AG20443 (cell line): ENCODE results near the gene FRMD6.
A peak's percentile ranks its signal among the peaks of the same experiment; 100 is the strongest.

Experiments
- DNase-seq: peaks from one replicate; pipeline ENCODE4 v3.0.0; 2012; ENCODE audit warnings: low spot score, mixed read lengths

Gene FRMD6

GRCh38 chr14:51651388-51652167 lies at the start of gene FRMD6:
FRMD6 (plus strand) TSS chr14:51651910; CDS start chr14:51689837, 37,927 bp downstream.
- peak; percentile 95 for DNase-seq

DNA sequence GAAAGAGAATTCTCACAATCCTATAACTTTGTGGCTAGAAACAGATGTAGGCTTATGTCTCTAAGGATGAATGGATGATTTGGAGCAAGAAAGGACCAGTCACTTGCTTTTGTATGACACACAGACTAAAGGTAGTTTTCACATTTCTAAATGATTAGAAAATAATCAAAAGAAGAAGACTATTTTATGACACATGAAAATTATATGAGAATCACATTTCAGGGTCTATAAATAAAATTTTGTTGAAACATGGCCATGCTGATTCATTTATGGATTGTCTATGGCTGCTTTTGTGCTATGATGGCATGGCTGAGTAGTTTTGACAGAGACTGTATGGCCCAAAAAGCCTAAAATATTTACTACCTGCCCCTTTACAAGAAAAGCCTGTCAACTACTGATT lies 49.4 kb upstream of the FRMD6 start:
- no peak for DNase-seq

DNA sequence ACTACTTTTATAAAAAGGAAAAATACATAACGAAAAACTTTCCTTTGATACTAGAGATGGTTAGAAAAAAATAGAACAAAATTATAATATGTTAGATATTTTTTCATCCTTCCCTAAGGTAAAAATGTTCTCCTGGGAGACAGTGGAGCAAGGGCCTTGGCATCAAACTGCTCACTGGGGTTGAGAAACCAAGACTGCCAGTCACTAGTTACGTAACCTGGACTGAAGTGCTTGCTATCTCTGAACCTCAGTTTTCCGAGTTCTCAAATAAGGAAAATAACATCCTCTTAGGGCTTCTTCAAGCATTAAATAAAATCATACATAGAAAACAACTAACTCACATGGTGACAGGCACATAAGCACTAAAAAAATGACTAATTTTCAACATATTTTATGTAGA lies 48.2 kb upstream of the FRMD6 start:
- no peak for DNase-seq

GRCh38 chr14:51604073-51604472 lies 47.6 kb upstream of the FRMD6 start:
- peak; percentile 69 for DNase-seq

DNA sequence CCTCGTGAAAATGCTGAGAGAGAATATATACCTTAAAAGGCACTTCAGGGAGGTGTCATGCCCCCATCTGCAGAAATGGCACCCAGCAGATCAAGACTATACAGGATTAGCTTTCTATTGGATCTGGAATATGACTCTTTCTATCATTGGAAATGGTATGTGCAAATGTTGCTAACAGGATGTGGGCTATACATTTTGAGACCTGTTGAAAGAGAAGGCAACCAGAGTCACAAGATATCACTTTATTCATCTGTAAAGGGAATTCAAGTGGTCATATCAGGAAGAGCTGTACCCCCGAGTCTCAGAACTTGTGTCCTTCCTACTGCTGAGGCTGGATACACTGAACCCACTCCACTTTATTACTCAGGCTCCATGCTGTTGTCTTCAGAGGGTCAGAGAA lies 46.1 kb upstream of the FRMD6 start:
- no peak for DNase-seq

GRCh38 chr14:51607711-51608110 lies 44.0 kb upstream of the FRMD6 start:
- peak; percentile 89 for DNase-seq

- DNase-seq, result no peak
Observed at GRCh38 chr14:51609251-51609954, 42.3 kb upstream of the FRMD6 start.

DNA sequence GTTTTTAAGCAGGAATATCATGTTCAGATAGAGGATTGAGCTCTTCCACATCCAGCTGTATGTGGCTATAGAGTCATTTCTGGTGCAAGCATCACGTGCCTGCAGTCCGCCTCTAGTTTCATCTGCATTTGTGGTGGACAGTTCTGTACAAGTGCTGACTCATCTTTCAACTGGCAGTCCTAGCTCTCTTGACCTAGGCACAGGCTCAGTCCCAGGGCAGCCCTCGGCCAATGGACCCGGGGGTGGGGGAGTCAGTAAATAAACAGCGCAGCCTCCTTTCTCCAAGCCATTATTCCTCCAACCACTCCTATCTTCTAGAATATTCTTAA lies 41.8 kb upstream of the FRMD6 start:
- DNase-seq, result no peak

DNA sequence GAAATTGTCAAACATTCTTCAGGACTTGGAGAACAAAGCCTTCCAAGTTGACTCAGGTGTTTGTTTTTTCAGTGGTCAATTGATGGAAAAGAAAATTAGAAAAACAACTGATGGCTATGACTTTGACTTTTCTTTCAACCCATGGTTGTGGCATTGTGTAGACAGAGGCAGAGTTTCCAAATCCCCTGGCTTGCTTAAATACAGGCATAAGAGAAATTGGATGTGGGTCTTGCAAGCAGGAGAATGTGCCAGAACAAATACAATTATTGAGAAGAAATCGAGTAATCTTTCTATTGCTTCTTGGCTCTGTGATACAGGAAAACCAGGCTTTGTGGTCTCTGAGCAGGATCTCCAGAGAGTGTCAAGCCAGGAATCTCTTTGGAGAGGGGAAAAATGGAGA lies 40.9 kb upstream of the FRMD6 start:
- no peak for DNase-seq

DNA sequence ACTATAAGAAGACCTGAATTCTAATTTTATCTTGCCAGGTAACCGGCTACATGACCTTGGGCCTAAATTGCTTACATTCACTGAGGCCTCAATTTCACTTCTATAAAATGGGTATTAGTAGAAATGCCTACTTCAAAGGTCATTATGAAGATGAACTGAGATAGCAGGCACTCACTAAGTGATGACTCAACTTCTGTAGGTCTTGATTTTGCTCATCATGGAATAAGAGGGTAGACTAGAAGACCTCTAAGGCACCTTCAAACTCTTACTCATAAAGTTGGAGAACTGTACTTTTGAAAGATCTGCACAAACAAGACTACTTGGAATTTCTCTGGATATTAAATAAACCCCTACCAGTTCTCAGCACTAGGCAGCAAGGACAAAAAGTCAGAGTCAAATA lies 39.3 kb upstream of the FRMD6 start:
- no peak for DNase-seq

GRCh38 chr14:51613416-51613815 lies 38.3 kb upstream of the FRMD6 start:
- no peak for DNase-seq

GRCh38 chr14:51614707-51615106 lies 37.0 kb upstream of the FRMD6 start:
- no peak for DNase-seq

DNA sequence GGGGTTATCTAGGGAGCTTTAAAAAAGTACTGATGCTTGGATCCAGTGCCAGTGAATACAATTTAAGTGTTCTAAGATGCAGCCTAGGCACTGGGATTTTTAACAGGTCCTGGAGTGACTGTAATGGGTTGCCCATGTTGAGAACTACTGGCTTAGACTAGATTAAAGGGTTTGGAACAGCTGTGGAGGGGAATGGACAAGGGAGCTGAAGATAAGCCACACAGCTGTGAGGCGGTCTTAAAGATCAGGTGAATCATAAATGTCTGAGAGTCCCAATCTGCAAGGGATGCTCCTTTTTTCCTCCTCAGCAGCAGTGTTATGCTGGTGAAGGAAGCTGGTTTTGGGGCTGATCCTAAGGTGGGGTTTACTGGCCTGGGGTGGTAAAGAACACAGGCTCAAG lies 35.5 kb upstream of the FRMD6 start:
- DNase-seq, result no peak

- DNase-seq, result peak; percentile 62
Observed at GRCh38 chr14:51616724-51617409, 34.8 kb upstream of the FRMD6 start.

- no peak for DNase-seq
Observed at GRCh38 chr14:51619561-51619960, 32.1 kb upstream of the FRMD6 start.

- DNase-seq, result no peak
Observed at GRCh38 chr14:51620056-51620455, 31.7 kb upstream of the FRMD6 start.

DNA sequence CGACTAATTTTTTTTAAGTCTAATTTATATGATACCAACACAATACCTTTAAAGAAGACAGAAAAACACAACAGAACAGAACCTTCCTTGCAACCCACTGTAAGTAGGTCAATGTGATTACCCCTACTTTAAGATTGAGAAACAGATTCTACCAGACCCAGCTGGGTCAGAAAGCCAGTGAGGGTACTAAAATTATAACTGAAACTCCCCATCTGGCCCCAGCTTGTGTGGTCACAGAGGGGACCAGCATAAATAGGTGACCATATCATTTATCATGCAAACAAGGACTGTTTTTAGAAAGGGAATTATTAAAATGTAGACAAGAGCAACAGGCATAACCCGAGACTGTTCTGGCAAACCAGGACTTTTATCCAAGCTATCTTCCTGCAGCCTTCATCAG lies 30.1 kb upstream of the FRMD6 start:
- no peak for DNase-seq

GRCh38 chr14:51622376-51622775 lies 29.3 kb upstream of the FRMD6 start:
- no peak for DNase-seq

DNA sequence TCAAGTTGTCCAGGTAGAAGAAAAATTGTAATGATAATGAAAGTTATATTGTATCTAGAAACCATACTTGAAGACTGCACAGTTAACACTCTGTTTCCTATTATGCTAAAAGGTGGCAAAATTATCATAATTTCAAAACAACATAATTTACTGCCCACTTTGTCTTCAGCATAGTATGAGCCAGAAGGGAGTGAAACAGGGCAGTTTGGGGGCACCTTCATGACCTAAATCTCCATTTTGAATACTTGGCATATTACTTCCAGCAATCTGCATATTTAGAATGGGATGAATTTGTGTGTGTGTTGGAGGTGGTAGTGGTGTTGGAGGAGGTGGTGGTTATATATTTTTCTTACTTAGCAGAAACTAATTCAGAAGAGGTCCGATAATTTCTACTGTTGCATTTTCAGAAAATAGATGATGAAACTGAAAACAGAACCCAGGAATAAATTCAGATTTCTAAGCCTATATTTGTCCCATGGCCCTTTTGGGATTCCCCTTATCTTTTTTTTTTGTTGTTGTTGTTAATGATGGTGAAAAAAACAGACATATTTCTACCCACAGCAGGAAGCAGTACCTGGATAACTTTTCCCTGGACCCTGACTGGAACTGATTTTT lies 26.6 kb upstream of the FRMD6 start:
- no peak for DNase-seq

DNA sequence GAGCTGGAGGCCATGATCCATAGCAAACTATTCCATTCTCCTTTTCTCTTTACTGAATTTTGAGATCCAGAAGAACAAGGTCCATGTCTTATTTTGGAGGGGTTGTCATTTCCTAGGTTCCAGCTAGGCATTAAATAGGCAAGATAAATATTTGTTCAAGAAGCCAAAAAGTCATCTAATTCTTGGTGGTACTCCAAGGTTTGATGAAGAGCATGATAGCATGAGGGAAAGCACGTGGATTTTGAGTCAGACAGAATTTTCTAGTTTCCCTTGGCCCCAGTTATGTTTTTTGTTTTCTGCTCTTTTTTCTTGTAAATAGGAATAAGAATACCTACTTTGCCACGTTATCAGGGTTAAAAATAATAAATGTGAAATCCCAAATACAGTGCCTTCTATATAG lies 25.5 kb upstream of the FRMD6 start:
- no peak for DNase-seq

DNA sequence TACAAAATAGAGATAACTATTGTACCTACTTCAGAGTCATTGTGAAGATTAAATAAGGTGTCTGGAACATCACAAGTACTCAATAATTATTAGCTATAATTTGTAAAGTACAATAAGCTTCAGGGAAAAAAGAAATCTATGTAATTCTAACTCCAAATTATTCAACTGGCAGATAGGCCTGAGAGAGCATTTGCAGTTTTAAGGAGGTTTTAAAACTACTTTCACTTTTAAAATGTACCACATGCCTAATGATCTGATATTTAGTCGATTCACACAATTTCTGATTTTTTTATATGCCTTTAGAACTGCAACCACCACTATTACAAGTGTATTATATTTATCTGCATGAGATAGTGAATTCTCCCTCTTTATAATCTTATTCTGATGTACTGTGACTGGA lies 24.9 kb upstream of the FRMD6 start:
- no peak for DNase-seq

DNA sequence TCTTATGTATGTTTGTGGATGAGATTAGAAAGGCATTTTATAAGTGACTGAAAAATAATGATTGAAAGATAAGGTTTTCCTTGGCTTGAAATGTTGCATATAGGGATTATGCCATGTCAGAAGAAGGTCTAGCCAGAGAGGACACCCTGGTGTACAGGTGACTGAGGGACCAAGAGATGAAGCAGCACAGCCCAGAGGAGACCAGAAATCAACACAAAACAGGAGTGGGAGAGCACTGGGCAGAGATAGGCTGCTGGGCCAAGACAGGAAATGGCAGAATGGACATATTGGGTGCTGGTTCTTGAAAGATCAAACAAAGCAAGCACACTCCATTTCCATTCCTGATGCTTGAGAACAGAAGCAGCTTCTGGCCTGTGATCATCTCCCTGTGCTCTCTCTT lies 24.4 kb upstream of the FRMD6 start:
- DNase-seq, result no peak

GRCh38 chr14:51628238-51628637 lies 23.5 kb upstream of the FRMD6 start:
- DNase-seq, result no peak
